Femur (tissue), 1 donor: Measurements from ENCODE around the gene SLC45A3.

Source experiments
- DNase-seq: peaks from one replicate; pipeline ENCODE4 v3.0.0-alpha.2; 2017

SLC45A3 gene

DNA sequence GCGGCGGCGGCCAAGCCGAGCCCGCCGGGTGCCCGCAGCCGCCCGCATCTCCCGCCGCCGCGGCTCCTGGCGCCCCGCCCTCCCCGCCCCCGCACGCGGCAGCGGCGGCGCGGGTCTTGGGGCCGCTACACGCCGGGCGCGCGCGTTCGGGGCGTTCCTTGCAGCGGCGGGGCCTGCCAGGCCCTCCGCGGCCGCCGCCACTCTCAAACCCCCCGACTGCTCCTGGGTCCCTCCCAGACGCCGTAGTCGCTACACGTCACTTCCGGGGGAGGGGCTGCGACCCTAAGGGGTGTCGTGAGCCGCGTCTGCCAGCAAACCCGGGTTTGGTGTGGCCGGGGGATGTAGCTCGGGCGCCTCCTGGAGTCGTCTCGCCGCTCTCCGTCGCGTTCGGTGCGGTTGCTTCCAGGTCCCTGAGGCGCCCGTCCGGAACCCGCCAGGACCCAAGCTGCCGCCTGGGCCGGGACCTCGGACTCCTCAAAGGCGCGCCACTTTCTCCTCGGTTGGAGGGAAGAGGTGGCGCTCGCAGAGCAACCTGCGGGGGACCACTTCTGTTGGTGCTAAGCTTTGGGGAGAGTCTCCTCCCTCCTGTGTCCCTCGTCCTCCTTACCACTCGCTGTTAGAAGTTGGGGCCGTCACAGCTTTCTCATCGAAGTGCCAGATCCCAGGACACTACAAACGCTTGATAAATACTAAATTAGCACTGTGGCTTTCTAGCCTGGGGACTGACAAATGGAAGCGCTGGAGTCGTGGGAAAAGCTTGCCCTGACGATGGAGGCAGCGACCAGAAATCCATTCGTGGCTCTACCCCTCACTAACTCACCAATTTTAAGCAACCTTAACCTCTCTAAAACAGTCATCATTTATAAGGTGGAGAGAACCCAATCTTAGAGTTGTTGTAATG is 48.3 kb downstream of the SLC45A3 start, which contains the start of gene ELK4:
Gene ELK4, minus strand, starts transcription at position 244 of the 901 bp plus-strand sequence. CDS start 8,129 bp downstream, outside the sequence.
- peak; percentile 99 for DNase-seq

- peak; percentile 88 for DNase-seq
Observed at GRCh38 chr1:205631010-205631767, 49.1 kb downstream of the SLC45A3 start.

DNA sequence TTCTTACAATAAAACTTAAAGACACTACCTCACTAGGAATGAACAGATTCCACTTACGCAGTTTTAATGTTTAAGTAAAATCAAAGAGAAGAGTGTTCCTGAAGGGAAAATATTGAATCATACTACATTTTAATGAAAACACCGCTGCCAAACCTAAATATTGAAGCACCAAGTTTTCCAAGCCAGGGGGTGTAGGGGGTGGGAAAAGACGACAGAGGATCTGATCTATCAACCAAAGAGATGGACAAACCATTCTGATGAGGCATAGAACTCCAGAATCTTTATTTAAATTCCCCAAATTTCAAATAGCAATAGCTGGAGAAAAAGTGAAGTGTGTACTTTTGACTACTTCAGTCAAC is 49.7 kb downstream of the SLC45A3 start:
- DNase-seq = peak; percentile 27

- peak; percentile 35 for DNase-seq
Observed at GRCh38 chr1:205630241-205630640, 50.1 kb downstream of the SLC45A3 start.

GRCh38 chr1:205629751-205630150 is 50.6 kb downstream of the SLC45A3 start:
- peak; percentile 27 for DNase-seq

DNA sequence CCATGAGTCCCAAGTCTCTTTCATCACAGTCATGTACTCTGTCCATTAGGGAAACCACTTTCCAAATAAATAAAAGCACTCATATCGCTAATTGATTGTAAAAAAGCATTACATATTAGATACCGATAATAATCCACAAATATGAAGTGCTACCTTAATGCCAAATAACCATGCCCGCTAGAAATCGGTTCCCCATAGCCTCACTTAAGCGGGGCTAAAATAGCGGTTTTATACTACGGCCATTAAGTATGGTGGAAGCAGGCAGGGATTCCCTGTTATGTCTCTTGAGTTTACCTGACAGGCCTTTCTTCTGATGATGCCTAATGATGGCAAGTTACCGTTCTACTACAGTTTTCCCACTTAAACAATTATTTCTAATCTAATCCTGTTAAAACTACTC is 52.4 kb downstream of the SLC45A3 start:
- no peak for DNase-seq

DNA sequence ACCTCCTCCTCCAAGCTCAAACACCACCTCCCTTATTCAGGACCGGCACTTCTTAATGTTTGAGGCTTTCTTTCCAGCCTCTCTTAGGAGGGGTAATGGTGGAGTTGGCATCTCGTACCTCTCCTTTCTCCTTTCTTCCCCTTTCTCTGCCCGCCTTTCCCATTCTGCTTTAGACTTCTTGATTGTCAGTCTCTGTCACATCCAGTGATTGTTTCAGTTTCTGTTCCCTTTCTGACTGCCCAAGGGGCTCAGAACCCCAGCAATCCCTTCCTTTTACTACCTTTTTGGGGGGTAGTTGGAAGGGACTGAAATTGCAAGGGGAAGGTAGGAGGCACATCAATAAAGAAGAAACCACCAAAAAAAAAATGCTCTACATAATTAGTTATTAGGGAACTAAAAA is 54.1 kb downstream of the SLC45A3 start:
- no peak for DNase-seq

DNA sequence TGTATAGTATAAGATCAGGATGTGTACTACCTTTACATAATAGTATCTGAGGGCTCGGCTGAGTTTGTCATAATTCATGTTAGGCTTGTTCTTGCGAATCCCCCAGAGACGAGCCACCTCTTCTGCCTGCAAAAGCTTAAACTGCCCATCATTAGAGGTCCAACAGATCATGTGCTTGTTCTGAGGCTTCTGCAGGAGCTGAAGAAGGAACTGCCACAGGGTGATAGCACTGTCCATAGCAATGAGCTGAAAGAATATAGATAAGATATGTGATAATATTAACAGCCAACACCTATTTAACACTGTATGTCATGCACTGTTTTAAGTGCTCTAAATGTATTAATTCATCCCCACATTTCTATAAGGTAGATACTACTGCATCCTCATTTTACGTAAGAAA is 56.7 kb downstream of the SLC45A3 start:
- no peak for DNase-seq

- no peak for DNase-seq
Observed at GRCh38 chr1:205620269-205620668, 60.0 kb downstream of the SLC45A3 start.

- no peak for DNase-seq
Observed at GRCh38 chr1:205619376-205619775, 60.9 kb downstream of the SLC45A3 start.

GRCh38 chr1:205616563-205617293 is 63.6 kb downstream of the SLC45A3 start:
- DNase-seq = no peak

DNA sequence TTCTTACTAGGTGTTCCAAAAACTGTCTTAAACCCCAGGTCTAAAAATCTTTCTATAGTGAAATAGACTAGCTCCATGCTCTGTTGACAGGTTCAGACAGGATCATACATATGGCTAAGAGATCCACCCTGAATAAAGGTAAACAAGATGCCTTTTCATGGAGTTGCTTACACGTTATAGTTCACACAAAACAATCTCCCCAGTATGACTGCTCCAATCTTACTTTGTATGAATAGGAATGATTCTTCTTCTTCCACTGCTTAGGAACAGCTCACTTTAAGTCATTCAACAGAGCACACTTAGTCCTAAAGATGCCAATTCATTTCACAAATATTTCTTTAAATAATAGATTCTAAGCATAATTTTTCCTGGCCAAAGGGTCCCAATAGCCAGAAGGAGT is 64.5 kb downstream of the SLC45A3 start:
- no peak for DNase-seq

DNA sequence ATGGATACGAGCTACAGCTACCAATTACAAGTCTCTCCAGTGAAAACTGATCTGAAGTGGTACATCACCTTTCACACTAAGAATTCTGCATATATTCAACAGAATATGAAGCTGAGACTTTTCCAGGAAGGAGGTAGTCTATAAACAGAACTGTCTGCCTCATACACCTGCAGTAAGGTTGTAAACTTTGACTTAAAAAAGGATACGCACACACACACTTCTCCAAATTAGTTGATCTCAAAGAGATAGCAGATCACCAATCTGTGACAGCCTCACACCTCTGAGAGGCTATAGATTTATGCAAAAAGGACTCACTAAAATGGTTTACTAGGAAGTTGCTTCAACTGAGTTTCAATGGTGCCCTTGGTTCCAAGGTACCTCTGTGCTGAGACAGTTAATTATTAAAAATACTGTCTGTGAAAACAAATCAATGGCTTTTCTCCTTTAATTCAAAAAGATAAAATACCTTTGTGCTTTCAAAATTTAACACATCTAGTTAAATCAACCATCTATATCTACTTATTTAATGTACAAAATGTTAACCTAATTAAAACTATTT is 66.4 kb downstream of the SLC45A3 start:
- DNase-seq = no peak

DNA sequence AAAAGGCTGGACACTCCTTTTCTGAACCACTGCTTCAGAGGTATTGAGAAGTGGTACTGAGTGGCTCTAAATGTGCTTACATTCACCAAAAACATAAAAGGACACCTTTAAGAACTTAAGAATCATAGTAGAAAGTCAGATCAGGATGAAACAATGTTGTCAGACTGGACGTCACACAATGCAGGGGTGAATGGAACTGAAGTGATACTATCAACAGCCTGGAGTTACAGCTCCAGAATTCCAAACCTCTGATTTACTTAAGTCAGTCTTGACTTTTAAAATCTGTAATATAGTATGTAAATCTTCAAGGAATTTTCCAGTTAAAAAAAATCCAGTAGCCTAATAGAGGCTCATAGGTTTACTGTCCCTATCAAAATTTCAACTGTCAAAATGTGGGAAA is 67.8 kb downstream of the SLC45A3 start:
- no peak for DNase-seq

GRCh38 chr1:205612104-205612503 is 68.2 kb downstream of the SLC45A3 start:
- DNase-seq = no peak

DNA sequence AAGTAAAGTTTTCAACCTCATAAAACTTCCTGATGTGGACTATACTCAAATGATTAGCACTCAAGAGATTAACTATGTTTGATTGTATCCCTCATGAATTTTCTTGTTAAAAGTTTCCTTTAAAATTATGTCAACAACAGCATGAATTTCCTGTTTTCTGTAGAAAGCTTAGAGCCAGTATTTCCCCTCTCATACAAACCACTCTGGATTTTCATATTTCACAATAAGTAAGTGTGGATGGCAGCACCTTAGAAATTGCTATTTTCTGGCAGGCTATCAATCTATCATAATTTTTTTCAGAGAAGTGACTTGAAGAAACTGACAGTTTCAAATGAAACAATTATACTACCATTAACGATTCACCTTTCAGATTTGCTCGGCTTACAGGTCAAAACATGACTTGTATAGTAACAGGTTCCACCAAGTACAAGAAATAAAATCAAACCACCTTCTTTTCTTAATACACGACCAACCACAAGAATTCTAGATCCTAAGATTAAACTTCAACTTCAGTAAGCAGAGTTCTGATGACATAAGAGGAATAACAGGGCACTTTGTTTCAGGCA is 69.3 kb downstream of the SLC45A3 start:
- no peak for DNase-seq

DNA sequence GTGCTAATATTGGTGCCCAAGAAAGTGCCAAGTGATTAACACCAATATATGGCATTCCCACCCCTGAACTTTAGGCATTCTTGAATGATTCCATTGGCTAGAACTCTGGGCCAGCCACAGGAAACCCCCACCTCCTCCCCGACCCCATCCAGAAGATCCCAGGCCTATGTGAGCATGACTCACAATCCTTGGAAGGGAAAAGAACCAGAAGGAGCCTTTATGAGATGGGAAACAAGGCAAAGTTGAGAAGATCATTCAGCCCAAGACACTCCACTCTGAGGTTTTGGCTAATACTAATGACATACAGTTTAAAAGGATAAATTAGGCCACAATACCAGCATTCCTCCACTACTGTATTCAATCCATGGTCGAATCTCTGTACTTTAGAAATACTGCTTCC is 70.3 kb downstream of the SLC45A3 start:
- no peak for DNase-seq
